GM13977 (cell line): ENCODE measurements around the gene RTN1.

Experiments used
- DNase-seq: peaks from one replicate; pipeline ENCODE4 v3.0.0; 2012; ENCODE audit warnings: low spot score
- in situ Hi-C: fragments of 300-500 bp; cut with MboI; formaldehyde crosslinking; loops from one replicate; pipeline ENCODE4 v1.12.0; 2022; ENCODE audit warnings: low sequenced_read_pairs, low pct_unique_long_range_greater_than_20kb, mixed read lengths, inconsistent platforms; ENCODE audit not compliant: unreplicated experiment
- TF ChIP-seq, protein P1 (sequence below): IDR thresholded peaks from 2 replicates; pipeline ENCODE4 v1.5.1; 2012; ENCODE audit warnings: mild to moderate bottlenecking, control low read depth; ENCODE audit not compliant: insufficient read depth; ENCODE audit errors: extremely low read depth, missing control alignments

Gene RTN1

DNA sequence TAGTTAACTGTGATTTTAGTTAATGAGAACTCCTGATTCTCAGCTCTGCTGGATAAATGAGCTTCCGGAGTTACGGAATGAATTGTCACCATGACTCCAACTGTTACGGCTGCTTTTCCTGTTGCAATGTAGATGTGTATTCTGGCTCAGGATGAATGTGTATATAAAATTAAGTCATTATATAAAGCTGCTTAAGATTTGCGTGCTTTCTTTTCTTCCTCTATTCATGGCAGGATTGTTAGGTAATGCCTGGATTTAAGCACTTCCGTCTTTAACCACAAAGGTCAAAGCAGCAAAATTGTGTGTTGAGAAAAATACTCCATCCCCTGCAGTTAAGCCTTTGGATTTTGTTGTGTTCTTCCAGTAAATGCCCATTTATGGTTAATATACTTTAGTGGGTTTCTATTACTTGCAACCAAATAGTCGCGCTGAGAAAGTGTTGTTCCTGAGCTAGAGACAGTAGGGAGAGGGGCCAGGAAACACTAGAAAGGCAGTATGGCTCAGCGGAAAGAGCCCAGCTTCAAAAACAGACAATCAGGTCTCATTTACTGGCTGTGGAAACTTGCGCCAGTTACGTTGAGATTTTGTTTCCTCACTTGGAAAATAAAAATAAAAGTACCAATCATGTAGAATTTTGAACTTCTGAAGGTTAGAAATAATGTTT lies 284.6 kb downstream of the RTN1 start:
- no peak for DNase-seq
- in situ Hi-C loops = no loop called here
- TF ChIP-seq, protein P1, sequence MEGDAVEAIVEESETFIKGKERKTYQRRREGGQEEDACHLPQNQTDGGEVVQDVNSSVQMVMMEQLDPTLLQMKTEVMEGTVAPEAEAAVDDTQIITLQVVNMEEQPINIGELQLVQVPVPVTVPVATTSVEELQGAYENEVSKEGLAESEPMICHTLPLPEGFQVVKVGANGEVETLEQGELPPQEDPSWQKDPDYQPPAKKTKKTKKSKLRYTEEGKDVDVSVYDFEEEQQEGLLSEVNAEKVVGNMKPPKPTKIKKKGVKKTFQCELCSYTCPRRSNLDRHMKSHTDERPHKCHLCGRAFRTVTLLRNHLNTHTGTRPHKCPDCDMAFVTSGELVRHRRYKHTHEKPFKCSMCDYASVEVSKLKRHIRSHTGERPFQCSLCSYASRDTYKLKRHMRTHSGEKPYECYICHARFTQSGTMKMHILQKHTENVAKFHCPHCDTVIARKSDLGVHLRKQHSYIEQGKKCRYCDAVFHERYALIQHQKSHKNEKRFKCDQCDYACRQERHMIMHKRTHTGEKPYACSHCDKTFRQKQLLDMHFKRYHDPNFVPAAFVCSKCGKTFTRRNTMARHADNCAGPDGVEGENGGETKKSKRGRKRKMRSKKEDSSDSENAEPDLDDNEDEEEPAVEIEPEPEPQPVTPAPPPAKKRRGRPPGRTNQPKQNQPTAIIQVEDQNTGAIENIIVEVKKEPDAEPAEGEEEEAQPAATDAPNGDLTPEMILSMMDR = no peak

DNA sequence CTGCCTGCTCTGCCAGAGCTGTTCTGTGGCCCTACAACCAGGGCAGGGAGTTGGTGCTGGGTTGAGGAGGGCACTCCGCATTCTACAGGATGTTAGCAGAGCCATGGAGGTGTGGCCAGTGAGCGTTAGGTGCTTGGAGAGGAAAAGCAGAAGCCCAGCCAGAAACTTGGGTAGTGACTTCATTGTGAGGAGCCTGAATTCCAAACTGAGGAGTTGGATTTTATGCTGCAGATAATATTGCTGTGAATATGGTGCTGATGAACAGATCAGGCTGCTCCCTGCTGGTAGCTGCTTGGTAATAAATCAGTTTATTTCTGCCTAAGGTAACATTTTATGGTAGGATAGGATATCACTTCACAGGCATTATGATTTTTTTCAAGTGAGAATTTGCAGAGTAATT lies 286.8 kb downstream of the RTN1 start:
- no peak for DNase-seq
- in situ Hi-C loops = no loop called here

GRCh38 chr14:59582845-59583509 lies 287.6 kb downstream of the RTN1 start:
- no peak for DNase-seq
- in situ Hi-C loops = no loop called here
- TF ChIP-seq, protein P1 = peak; percentile 23

More for the DNA sequence above, 286.8 kb downstream of the RTN1 start:
- TF ChIP-seq, protein P1 = no peak

GRCh38 chr14:59582161-59582560 lies 288.4 kb downstream of the RTN1 start:
- TF ChIP-seq, protein P1 = no peak
- in situ Hi-C loops = no loop called here
- DNase-seq = no peak

- TF ChIP-seq, protein P1 = no peak
- in situ Hi-C loops = no loop called here
- no peak for DNase-seq
Observed at GRCh38 chr14:59580911-59581310, 289.7 kb downstream of the RTN1 start.

- TF ChIP-seq, protein P1 = peak; percentile 87
- in situ Hi-C loops = no loop called here
- peak; percentile 84 for DNase-seq
Observed at GRCh38 chr14:59576332-59577294, 294.0 kb downstream of the RTN1 start, which contains the start of gene CCDC175. Gene CCDC175 (minus strand): TSS chr14:59576812. CDS start chr14:59576775, 37 bp downstream.
